Brain pericyte (primary cell): ENCODE measurements around the gene VIPR2.
"Not testable (repeated sequence)": the region's sequence is repeated elsewhere in the genome, so short reads cannot be mapped to it uniquely, and the experiment has no call there.

Experiments used
- DNase-seq: peaks from one replicate; pipeline ENCODE4 v3.0.0-alpha.2; 2012; ENCODE audit warnings: low read depth, low spot score

VIPR2 gene

GRCh38 chr7:159094023-159094740, 50.5 kb downstream of the VIPR2 start:
- no peak for DNase-seq

- DNase-seq = no peak
Observed at GRCh38 chr7:159093351-159093971, 51.2 kb downstream of the VIPR2 start.

GRCh38 chr7:159092701-159093121, 52.0 kb downstream of the VIPR2 start:
- DNase-seq = no peak

GRCh38 chr7:159091480-159092475, 52.9 kb downstream of the VIPR2 start:
- no peak for DNase-seq

- DNase-seq = no peak
Observed at GRCh38 chr7:159091041-159091440, 53.6 kb downstream of the VIPR2 start.

- DNase-seq = no peak
Observed at GRCh38 chr7:159088016-159088865, 56.4 kb downstream of the VIPR2 start.

GRCh38 chr7:159086301-159086925, 58.3 kb downstream of the VIPR2 start:
- no peak for DNase-seq

GRCh38 chr7:159084069-159084801, 60.4 kb downstream of the VIPR2 start:
- no peak for DNase-seq

- DNase-seq = no peak
Observed at GRCh38 chr7:159083698-159084068, 61.0 kb downstream of the VIPR2 start.

GRCh38 chr7:159083001-159083697, 61.5 kb downstream of the VIPR2 start:
- no peak for DNase-seq

- not testable (repeated sequence) for DNase-seq
Observed at GRCh38 chr7:159082075-159082474, 62.6 kb downstream of the VIPR2 start.

GRCh38 chr7:159078911-159079270, 65.8 kb downstream of the VIPR2 start:
- DNase-seq = no peak

GRCh38 chr7:159078193-159078910, 66.3 kb downstream of the VIPR2 start:
- DNase-seq = no peak

- no peak for DNase-seq
Observed at GRCh38 chr7:159076333-159076732, 68.3 kb downstream of the VIPR2 start.

GRCh38 chr7:159075563-159076238, 69.0 kb downstream of the VIPR2 start:
- no peak for DNase-seq

- DNase-seq = no peak
Observed at GRCh38 chr7:159071260-159071659, 73.4 kb downstream of the VIPR2 start.

- DNase-seq = no peak
Observed at GRCh38 chr7:159070431-159071148, 74.1 kb downstream of the VIPR2 start.
